NCI-H1417 (cell line): ENCODE results near the gene MBD3L1.

Source experiments
- DNase-seq, 3 experiments: peaks; one replicate each; lab custom pipeline; 2025; lab: John Stamatoyannopoulos, UW

The MBD3L1 gene

GRCh38 chr19:8880868-8881488, 48.8 kb downstream of the MBD3L1 start:
- no peak for DNase-seq

- DNase-seq: no peak
Measured at GRCh38 chr19:8881512-8881911, 49.3 kb downstream of the MBD3L1 start.

GRCh38 chr19:8884416-8884815, 52.2 kb downstream of the MBD3L1 start:
- DNase-seq: no peak

- DNase-seq: no peak
Measured at GRCh38 chr19:8887364-8887763, 55.2 kb downstream of the MBD3L1 start.

GRCh38 chr19:8890260-8890659, 58.1 kb downstream of the MBD3L1 start:
- DNase-seq: no peak
